Effector CD8-positive, alpha-beta T cell (primary cell): ENCODE measurements around the gene LDLRAD1.
"Not testable (repeated sequence)": the region's sequence is repeated elsewhere in the genome, so short reads cannot be mapped to it uniquely, and the experiment has no call there.

ENCODE experiments used
- DNase-seq: peaks from one replicate; lab custom pipeline; 2025; lab: John Stamatoyannopoulos, UW

Gene LDLRAD1

DNA sequence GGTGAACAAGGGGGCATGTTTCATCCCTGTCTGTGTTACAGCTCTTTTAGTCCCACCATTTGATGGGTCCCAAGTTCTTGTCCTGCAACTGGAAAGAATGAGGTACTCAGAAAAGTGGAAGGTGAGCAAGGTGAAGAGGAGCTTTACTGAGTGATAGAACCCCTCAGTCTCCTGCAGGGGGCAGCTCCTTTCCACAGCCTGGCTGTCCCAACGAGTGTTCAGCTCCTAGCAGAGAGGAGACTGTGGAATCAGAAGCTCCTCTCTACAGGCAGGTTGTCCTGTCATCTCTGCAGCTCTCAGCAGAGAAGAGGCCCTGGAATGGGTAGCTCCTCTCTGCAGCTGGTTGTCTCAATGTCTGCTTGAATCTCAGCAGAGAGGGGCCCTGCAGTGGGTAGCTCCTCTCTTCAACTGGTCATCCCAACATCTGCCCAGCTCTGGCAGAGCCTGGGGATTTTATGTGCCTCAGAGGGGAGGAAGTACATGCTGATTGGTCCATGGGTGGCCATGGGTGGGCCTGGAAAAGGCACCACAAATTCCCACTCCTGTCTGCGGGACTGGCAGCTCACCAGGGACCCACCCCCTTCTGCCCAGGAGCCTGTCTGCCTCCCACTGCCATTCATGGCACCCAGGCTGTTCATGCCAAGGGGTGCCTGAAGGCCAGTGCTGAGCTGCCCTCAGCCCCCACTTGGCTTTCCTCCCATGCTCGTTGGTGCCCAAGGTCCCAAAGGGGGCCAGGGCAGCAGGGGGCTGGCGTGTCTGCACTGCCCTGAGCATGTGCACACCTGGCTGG is 25.7 kb downstream of the LDLRAD1 start:
- no peak for DNase-seq

- DNase-seq, result no peak
These were observed 30.1 kb downstream of the LDLRAD1 start for GRCh38 chr1:53987880-53988279.

DNA sequence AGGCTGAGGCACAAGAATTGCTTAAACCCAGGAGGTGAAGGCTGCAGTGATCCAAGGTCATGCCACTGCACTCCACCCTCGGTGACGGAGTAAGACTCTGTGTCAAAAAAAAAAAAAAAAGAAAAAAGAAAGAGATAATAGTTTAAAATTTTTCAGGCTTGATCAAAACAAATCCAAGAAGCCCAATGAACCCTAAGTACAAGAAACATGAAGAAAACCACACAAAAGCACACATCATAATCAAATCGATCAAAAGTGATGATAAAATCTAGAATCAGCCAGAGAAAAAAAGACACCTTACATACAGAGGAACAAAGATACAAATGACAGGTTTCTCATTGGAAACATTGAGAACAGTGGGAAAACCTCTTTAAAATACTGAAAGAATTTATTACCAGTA is 31.5 kb downstream of the LDLRAD1 start:
- no peak for DNase-seq

GRCh38 chr1:53984726-53985125 is 33.3 kb downstream of the LDLRAD1 start:
- no peak for DNase-seq

DNA sequence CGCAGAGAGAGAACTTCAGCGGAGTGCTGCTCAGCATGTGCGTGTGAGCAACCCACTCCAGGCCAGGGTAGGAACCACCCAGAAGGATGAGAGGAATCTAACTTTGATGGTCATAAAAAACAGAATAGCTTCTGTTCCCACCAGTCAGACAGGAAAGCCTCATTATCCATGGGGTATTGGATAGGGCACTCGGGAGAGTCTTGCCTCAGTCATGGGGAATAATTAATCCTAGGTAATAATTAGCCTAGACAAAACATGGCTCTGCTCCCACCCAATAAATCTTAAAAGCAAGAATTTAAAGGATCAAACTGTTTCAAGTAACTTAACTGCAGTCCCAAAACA is 35.3 kb downstream of the LDLRAD1 start:
- DNase-seq, result no peak

DNA sequence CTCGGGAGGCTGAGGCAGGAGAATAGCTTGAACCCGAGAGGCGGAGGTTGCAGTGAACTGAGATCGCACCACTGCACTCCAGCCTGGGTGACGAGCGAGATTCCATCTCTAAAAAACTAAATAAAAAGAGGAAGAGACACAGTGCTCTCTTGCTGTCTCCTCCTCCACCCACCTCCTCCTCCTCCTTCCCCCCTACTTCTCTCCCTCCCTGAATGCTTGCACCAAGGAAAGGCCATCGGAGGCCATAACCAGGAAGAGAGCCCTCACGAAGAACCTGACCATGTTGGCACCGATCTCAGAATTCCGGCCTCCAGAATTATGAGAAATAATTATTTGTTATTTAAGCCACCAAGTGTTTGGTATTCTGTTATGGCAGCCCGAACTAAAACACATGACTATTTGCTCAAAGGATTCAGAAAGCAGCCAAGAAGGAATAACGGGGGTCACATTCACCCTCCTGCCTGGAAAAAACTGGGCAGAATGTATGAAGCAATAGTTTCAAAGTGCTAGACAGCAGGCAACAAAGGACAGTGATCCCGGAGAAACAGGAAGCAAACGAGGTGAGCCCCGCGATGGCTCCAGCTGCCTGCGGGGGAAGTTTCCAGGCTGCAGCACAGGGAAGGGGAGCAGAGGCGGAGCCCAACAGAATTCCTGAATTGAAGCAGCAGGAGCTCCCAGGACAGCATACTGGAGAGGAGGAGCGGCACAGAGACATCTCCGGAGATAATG is 35.8 kb downstream of the LDLRAD1 start:
- DNase-seq, result no peak

DNA sequence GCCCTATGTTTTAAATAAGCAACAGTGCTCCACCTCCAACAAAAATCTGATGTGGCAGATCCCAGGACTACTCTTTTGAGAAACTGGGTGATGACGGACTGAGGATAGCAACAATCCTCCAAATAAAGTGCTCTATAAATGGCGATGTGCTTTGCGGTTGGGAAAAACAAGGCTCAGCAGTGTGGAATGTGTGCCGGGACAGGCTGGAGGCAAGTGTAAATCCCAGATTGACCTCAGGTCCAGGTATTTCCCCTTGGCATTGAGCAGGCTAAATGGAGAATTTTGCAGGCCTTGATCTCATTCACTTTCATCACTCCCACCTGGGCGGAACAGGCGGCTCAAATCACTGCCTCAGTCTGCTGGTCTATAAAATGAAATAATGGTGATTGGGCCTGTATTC is 36.8 kb downstream of the LDLRAD1 start:
- no peak for DNase-seq

DNA sequence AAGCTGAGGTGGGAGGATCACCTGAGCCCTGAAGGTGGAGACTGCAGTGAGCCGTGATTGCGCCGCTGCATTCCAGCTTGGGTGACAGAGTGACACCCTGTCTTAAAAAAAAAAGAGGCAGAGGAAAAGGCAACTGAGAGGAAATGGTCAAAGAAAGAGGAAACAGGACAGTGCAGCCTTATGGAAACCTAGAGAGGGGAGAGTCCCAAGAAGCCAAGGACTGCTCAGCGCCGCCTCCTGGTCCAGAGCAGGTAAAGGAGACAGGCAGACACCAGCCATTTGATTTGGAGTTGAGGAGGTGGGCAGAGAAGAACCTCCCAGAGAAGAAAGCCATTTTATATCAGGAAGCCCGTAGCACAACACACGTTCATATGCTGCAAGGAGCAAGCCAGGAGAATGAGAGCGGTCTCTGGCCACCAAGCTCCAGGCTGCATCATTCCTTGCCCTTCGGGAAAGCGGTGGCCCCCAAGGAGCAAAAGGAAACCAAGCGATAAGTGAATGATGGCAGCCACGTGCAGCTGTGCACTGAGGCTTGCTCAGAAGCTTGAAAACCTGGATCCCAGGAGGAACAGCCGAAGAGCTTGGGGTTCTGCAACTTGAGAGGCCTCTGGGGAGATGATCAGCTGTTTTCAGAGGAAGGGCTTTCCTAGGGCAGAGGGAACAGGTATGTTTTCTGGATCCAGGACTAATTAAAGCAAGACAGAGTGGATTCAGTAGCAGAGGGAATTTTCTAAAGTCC is 38.1 kb downstream of the LDLRAD1 start:
- DNase-seq, result no peak

DNA sequence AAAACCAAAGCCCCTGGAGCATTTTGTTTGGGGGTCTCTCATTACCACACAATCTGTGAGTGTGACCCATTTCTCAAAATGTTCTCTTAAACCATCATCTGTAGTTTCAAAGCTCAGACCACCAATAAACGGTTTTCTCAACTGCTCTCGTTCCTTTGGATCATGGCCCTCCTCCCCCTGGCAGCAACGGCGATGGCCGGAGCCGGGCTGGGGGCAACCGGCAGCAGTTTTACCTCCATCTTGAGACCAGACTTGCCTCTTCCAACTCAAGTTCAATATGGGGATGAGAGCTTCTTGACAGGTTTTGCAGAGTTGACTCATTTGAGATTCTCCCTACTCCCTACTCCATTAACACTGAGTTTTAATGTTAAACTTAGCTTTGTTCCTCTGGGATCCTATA is 42.1 kb downstream of the LDLRAD1 start:
- no peak for DNase-seq

GRCh38 chr1:53971718-53972117 is 46.3 kb downstream of the LDLRAD1 start:
- no peak for DNase-seq

DNA sequence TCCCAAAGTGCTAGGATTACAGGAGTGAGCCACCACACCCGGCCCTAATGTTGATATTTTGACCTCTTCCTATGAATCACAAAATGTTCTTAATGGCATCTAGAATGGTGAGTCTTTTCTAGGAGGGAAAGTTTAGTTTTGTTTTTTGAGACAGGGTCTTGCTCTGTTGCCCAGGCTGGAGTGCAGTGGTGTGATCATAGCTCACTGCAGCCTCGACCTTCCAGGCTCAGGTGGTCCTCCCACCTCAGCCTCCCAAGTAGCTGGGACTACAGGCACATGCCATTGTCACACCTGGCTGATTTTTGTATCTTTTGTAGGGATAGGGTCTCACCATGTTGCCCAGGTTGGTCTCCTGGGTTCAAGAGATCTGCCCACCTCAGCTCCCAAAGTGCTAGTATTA is 48.7 kb downstream of the LDLRAD1 start:
- DNase-seq, result not testable (repeated sequence)

DNA sequence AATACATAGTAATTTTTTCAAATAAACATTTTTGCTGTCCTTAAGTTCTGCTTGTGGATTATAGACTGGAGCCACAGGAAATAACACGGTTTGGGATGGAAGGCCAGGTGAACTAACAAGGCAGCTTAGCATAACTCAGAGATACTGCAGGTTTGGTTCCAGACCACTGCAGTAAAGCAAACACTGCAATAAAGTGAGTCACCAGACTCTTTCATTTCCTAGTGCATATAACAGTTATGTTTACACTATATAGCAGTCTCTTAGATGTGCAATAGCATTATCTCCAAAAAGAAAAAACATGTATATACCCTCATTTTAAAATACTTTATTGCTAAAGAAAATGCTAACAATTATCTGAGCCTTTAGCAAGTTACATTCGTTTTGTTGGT is 49.9 kb downstream of the LDLRAD1 start:
- DNase-seq, result no peak

- no peak for DNase-seq
These were observed 50.4 kb downstream of the LDLRAD1 start for GRCh38 chr1:53967409-53968124.

GRCh38 chr1:53966794-53967193 is 51.2 kb downstream of the LDLRAD1 start:
- no peak for DNase-seq

- DNase-seq, result no peak
These were observed 53.9 kb downstream of the LDLRAD1 start for GRCh38 chr1:53964109-53964508.

GRCh38 chr1:53963460-53963859 is 54.5 kb downstream of the LDLRAD1 start:
- DNase-seq, result no peak

DNA sequence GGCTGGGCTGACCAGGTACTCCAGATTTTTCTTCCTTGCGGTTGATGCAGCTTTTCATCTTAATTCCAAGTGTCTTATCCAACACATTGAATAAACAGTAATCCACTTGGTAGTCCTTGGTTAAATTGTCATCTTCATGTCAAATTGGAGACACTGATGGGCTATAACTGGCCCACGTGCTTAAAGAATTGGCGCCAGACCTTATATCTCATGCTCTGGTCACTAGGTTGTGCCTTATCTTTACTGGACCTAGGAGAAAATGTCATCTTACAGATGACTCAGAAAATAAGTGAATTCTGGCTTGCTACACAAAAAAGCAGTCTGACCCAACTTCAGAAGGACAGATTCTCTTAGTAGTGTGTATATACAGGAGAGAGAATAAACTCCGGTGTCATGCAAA is 55.6 kb downstream of the LDLRAD1 start:
- DNase-seq, result no peak

- DNase-seq, result no peak
These were observed 58.2 kb downstream of the LDLRAD1 start for GRCh38 chr1:53959664-53960250.
